Fibroblast of pulmonary artery (primary cell): ENCODE measurements around the gene SSRP1.

Experiments used
- DNase-seq: peaks from one replicate; pipeline ENCODE4 v3.0.0-alpha.2; 2010; ENCODE audit warnings: low read depth
- H3K4me3 ChIP-seq: replicated peaks from 2 replicates; pipeline ENCODE4 v1.5.1; 2011; ENCODE audit warnings: low read depth, mild to moderate bottlenecking, control low read depth, low read length, moderate library complexity
- CTCF ChIP-seq: IDR thresholded peaks from 2 replicates; pipeline ENCODE4 v1.5.1; 2011; ENCODE audit warnings: mild to moderate bottlenecking, control low read depth, low read length, inconsistent platforms; ENCODE audit errors: missing control alignments

Gene SSRP1

GRCh38 chr11:57318178-57318577, 17.5 kb downstream of the SSRP1 start:
- DNase-seq = peak; percentile 70
- TF ChIP-seq CTCF = no peak
- no peak overlapping the region for H3K4me3 ChIP-seq

GRCh38 chr11:57316017-57316416, 19.7 kb downstream of the SSRP1 start:
- DNase-seq = no peak
- TF ChIP-seq CTCF = no peak
- H3K4me3 ChIP-seq = no peak overlapping the region

- no peak overlapping the region for H3K4me3 ChIP-seq
- TF ChIP-seq CTCF = no peak
- DNase-seq = peak; percentile 88
Observed at GRCh38 chr11:57315491-57315890, 20.2 kb downstream of the SSRP1 start.

GRCh38 chr11:57314221-57314973, 21.3 kb downstream of the SSRP1 start:
- no peak for TF ChIP-seq CTCF
- no peak overlapping the region for H3K4me3 ChIP-seq
- DNase-seq = no peak

- no peak for TF ChIP-seq CTCF
- no peak for DNase-seq
- no peak overlapping the region for H3K4me3 ChIP-seq
Observed at GRCh38 chr11:57313788-57314135, 21.9 kb downstream of the SSRP1 start.

GRCh38 chr11:57313071-57313787, 22.5 kb downstream of the SSRP1 start:
- TF ChIP-seq CTCF = no peak
- no peak for DNase-seq
- no peak overlapping the region for H3K4me3 ChIP-seq

- no peak for DNase-seq
- H3K4me3 ChIP-seq = no peak overlapping the region
- TF ChIP-seq CTCF = no peak
Observed at GRCh38 chr11:57312511-57313021, 23.1 kb downstream of the SSRP1 start.
